Neuronal stem cell (in vitro differentiated cells): Measurements from ENCODE around the gene PLCH1.

ENCODE experiments used
- DNase-seq: peaks from one replicate; pipeline ENCODE4 v3.0.0-alpha.2; 2013; ENCODE audit warnings: low spot score
- H2AFZ ChIP-seq: one replicate; pipeline ENCODE4 v1.6.1; 2013; ENCODE audit warnings: mild to moderate bottlenecking, low read length, inconsistent platforms
- H2AK5ac ChIP-seq: 2 replicates; pipeline ENCODE4 v1.6.1; 2013; ENCODE audit warnings: low read depth, mild to moderate bottlenecking, inconsistent platforms, low read length, moderate library complexity, mixed read lengths
- H2BK120ac ChIP-seq: 2 replicates; pipeline ENCODE4 v1.6.1; 2013; ENCODE audit warnings: low read depth, mild to moderate bottlenecking, inconsistent platforms, low read length, moderate library complexity, mixed read lengths
- H2BK12ac ChIP-seq: one replicate; pipeline ENCODE4 v1.6.1; 2013; ENCODE audit warnings: low read length, inconsistent platforms
- H2BK15ac ChIP-seq: 2 replicates; pipeline ENCODE4 v1.6.1; 2013; ENCODE audit warnings: mild to moderate bottlenecking, low read length, inconsistent platforms, mixed read lengths
- H2BK5ac ChIP-seq: one replicate; pipeline ENCODE4 v1.6.1; 2013; ENCODE audit warnings: inconsistent platforms, mild to moderate bottlenecking, low read length, moderate library complexity
- H3K14ac ChIP-seq: one replicate; pipeline ENCODE4 v1.6.1; 2013; ENCODE audit warnings: low read length, inconsistent platforms
- H3K18ac ChIP-seq: 2 replicates; pipeline ENCODE4 v1.6.1; 2013; ENCODE audit warnings: low read length, inconsistent platforms
- H3K23ac ChIP-seq: 2 replicates; pipeline ENCODE4 v1.6.1; 2013; ENCODE audit warnings: low read depth, mild to moderate bottlenecking, mixed read lengths, low read length, inconsistent platforms; ENCODE audit not compliant: poor library complexity
- H3K27ac ChIP-seq: replicated peaks from 3 replicates; pipeline ENCODE4 v1.5.1; 2013; ENCODE audit warnings: low read length, inconsistent platforms
- H3K27me3 ChIP-seq, 3 experiments: 2 replicates each; pipeline ENCODE4 v1.6.1; 2013; ENCODE audit warnings: low read length in 3 of 3, mild to moderate bottlenecking in 2 of 3, inconsistent platforms in 1 of 3, low read depth in 1 of 3, mixed read lengths in 1 of 3, moderate library complexity in 1 of 3; ENCODE audit not compliant: control insufficient read depth in 3 of 3, insufficient read depth in 3 of 3
- H3K36me3 ChIP-seq, 2 donors: replicated peaks in 1 of 2; 2 replicates each; pipeline ENCODE4 v1.6.1; 2013; ENCODE audit warnings: low read length in 2 of 2; ENCODE audit not compliant: control insufficient read depth in 2 of 2, insufficient read depth in 2 of 2
- H3K4ac ChIP-seq: 2 replicates; pipeline ENCODE4 v1.6.1; 2013; ENCODE audit warnings: inconsistent platforms, mild to moderate bottlenecking, low read length, moderate library complexity
- H3K4me1 ChIP-seq, 2 donors: 1 replicate in 1 of 2; 2 replicates in 1 of 2; pipeline ENCODE4 v1.6.1; 2013; ENCODE audit warnings: low read length in 2 of 2, low read depth in 1 of 2; ENCODE audit not compliant: control insufficient read depth in 2 of 2, insufficient read depth in 1 of 2
- H3K4me2 ChIP-seq: one replicate; pipeline ENCODE4 v1.6.1; 2013; ENCODE audit warnings: mild to moderate bottlenecking, low read length, inconsistent platforms; ENCODE audit not compliant: insufficient read depth, poor library complexity, severe bottlenecking
- H3K4me3 ChIP-seq, 2 donors: 2 replicates each; pipeline ENCODE4 v1.5.1; 2013; ENCODE audit warnings: low read length in 2 of 2, mild to moderate bottlenecking in 2 of 2, inconsistent platforms in 1 of 2, moderate library complexity in 1 of 2
- H3K79me1 ChIP-seq: one replicate; pipeline ENCODE4 v1.6.1; 2013; ENCODE audit warnings: low read depth, mild to moderate bottlenecking, inconsistent platforms, low read length, moderate library complexity
- H3K9ac ChIP-seq: one replicate; pipeline ENCODE4 v1.6.1; 2013; ENCODE audit warnings: mild to moderate bottlenecking, low read depth, low read length, inconsistent platforms; ENCODE audit not compliant: poor library complexity
- H3K9me3 ChIP-seq, 2 donors: replicated peaks in 1 of 2; 2 replicates each; pipeline versions ENCODE3 to v1.6.1; 2013; ENCODE audit warnings: low read length in 2 of 2, mild to moderate bottlenecking in 2 of 2, inconsistent platforms in 1 of 2, low read depth in 1 of 2, mixed read lengths in 1 of 2, moderate library complexity in 1 of 2; ENCODE audit not compliant: control insufficient read depth in 2 of 2, insufficient read depth in 1 of 2
- H4K8ac ChIP-seq: one replicate; pipeline ENCODE4 v1.6.1; 2013; ENCODE audit warnings: low read depth, mild to moderate bottlenecking, inconsistent platforms, low read length, moderate library complexity
- H4K91ac ChIP-seq: one replicate; pipeline ENCODE4 v1.6.1; 2013; ENCODE audit warnings: low read length, low read depth, mild to moderate bottlenecking, inconsistent platforms; ENCODE audit not compliant: poor library complexity
- WGBS, 2 donors: extraction: QIAGEN DNeasy Blood & Tissue Kit; methylation state at CpG; one replicate each; pipeline ENCODE4 v1.1.7; 2013; ENCODE audit warnings: missing lambda C conversion rate in 2 of 2, mixed read lengths in 1 of 2; ENCODE audit not compliant: insufficient read length in 2 of 2, insufficient replicate concordance in 1 of 2; ENCODE audit errors: extremely low coverage in 2 of 2; 5-methylcytosine and 5-hydroxymethylcytosine counted together

Gene PLCH1

DNA sequence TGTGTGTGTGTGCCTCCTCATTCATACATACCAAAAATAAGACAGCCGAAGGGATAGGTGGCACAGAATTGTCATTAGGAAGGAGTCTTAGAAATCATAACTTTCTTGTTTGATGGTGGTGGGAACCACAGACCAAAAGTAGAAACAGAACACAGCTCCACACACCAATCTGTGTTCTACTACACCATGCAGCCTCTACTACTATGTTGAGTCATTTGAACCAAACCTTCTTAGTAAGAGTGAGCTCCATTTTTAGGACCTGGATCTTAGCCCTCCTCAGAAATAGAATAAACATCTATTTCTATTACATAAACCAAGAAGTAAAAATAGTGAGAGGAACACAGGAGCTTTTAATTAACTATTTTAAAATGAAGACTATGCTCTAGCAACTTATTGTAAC is 27.9 kb upstream of the PLCH1 start:
- Histone ChIP-seq H2BK15ac (no peak overlapping the region), H3K4ac (no peak overlapping the region), H3K14ac (no peak overlapping the region), H3K27ac (no peak overlapping the region), H3K18ac (no peak overlapping the region), H3K4me1 (no peaks in the 10 kb centered on the region), H4K91ac (no peak overlapping the region), H2BK12ac (no peak overlapping the region), H2BK5ac (no peak overlapping the region), H3K9me3 (peaks cover 4 to 13% of the 10 kb centered on the region in 2 donors), H3K4me2 (no peak overlapping the region), H3K36me3 (peaks cover 0 to 26% of the 10 kb centered on the region in 2 donors), H2AFZ (no peak overlapping the region), H4K8ac (no peak overlapping the region), H3K79me1 (no peaks in the 10 kb centered on the region), H3K23ac (no peak overlapping the region), H3K27me3 (no peaks in the 10 kb centered on the region), H2AK5ac (no peak overlapping the region), H3K9ac (no peak overlapping the region), H3K4me3 (no peak overlapping the region), H2BK120ac (no peak overlapping the region)
- DNase-seq = no peak
- WGBS, 2 donors = no CpG with 5 or more reads among the region's 1 CpG

DNA sequence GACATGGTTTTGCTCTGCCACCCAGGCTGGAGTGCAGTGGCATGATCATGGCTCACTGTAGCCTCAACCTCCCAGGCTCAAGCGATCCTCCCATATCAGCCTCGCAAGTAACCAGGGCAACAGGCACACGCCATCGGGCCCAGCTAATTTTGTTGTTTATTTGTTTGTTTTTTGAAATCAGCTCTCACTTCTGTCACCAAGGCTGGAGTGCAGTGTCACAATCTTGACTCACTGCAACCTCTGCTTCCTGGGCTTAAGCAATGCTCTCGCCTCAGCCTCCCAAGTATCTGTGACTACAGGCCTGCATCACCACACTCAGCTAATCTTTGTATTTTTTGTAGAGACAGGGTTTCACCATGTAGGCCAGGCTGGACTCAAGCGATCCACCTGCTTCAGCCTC is 26.3 kb upstream of the PLCH1 start:
- DNase-seq = no peak

DNA sequence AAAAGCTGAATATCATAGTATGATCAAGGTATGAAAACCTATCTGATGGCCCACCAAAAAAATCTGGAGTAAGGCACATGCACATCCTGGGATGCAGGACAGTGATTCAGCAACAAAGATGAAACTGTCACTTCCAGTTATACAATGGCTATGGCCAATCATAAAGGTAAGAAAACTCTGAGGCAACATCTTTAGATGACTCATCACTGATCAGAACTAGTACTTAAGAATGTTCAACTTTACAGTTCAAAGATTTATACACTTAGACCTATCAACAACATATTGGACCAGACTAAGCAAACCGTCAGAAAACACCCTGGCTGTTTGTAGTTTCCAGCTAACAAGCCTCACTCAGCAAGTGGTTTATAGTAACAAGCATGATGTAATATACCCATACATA is 21.3 kb upstream of the PLCH1 start:
- Histone ChIP-seq H2BK120ac (no peak overlapping the region), H2BK15ac (no peak overlapping the region), H2AK5ac (no peak overlapping the region), H3K9ac (no peak overlapping the region), H3K9me3 (peaks cover 4 to 13% of the 10 kb centered on the region in 2 donors), H3K79me1 (no peaks in the 10 kb centered on the region), H3K23ac (no peak overlapping the region), H2AFZ (no peak overlapping the region), H3K4me1 (no peaks in the 10 kb centered on the region), H3K27me3 (no peaks in the 10 kb centered on the region), H3K36me3 (peaks cover 0 to 31% of the 10 kb centered on the region in 2 donors), H3K4me2 (no peak overlapping the region), H3K14ac (no peak overlapping the region), H2BK5ac (no peak overlapping the region), H3K18ac (no peak overlapping the region), H3K4me3 (no peak overlapping the region), H3K27ac (no peak overlapping the region), H4K91ac (no peak overlapping the region), H2BK12ac (no peak overlapping the region), H3K4ac (no peak overlapping the region), H4K8ac (no peak overlapping the region)
- no peak for DNase-seq
- WGBS, 2 donors = no CpG with 5 or more reads among the region's 1 CpG

More for the DNA sequence above, 26.3 kb upstream of the PLCH1 start:
- no peak overlapping the region for H3K14ac ChIP-seq
- no peak overlapping the region for H3K4ac ChIP-seq
- no peak overlapping the region for H3K4me3 ChIP-seq
- no peaks in the 10 kb centered on the region for H3K4me1 ChIP-seq
- H3K23ac ChIP-seq = no peak overlapping the region
- H2BK120ac ChIP-seq = no peak overlapping the region
- H2BK5ac ChIP-seq = no peak overlapping the region
- no peak overlapping the region for H2AFZ ChIP-seq
- no peaks in the 10 kb centered on the region for H3K79me1 ChIP-seq
- WGBS, 2 donors = no CpG with 5 or more reads among the region's 6 CpGs
- H3K4me2 ChIP-seq = no peak overlapping the region
- H3K9me3 ChIP-seq = peaks cover 4 to 13% of the 10 kb centered on the region in 2 donors
- H4K8ac ChIP-seq = no peak overlapping the region
- H3K27ac ChIP-seq = no peak overlapping the region
- H3K27me3 ChIP-seq = no peaks in the 10 kb centered on the region
- no peak overlapping the region for H3K9ac ChIP-seq
- no peak overlapping the region for H2BK15ac ChIP-seq
- peaks cover 0 to 27% of the 10 kb centered on the region in 2 donors for H3K36me3 ChIP-seq
- no peak overlapping the region for H2BK12ac ChIP-seq
- H4K91ac ChIP-seq = no peak overlapping the region
- no peak overlapping the region for H2AK5ac ChIP-seq
- H3K18ac ChIP-seq = no peak overlapping the region

DNA sequence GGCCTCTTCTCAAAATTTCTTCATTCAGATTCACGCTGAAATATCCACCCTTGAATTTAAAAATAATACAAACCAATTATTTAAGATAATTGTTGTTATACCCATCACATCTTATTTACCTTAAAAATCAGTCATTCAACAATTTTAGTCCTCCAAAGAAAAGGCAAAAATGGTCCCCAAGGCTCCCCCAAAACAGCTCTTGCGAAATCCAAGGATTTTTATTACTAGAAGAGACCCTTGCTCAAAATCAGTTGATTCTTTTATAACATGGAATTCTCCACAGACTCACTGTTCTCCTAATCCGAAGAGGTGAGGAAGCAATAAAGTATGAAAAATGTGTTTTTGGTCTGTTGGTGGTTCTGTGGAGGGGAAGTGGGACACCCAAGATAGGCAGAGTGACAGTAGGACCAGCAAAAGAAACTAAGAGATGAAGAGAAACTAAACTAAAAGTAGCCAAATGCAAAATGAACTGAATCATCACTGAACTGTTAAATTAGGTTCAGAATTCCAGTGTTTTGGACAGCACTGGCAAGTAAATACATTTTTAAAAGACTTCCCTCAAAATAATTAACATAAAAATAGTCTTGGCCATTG is 19.1 kb upstream of the PLCH1 start:
- Histone ChIP-seq H4K91ac (no peak overlapping the region), H2BK12ac (no peak overlapping the region), H3K27ac (no peak overlapping the region), H3K9me3 (no peaks in the 10 kb centered on the region), H3K14ac (no peak overlapping the region), H4K8ac (no peak overlapping the region), H2BK5ac (no peak overlapping the region), H2AFZ (no peak overlapping the region), H3K9ac (no peak overlapping the region), H2AK5ac (no peak overlapping the region), H3K4me3 (no peak overlapping the region), H3K4me1 (no peaks in the 10 kb centered on the region), H3K27me3 (no peaks in the 10 kb centered on the region), H3K18ac (no peak overlapping the region), H3K36me3 (peaks cover 0 to 21% of the 10 kb centered on the region in 2 donors), H3K23ac (no peak overlapping the region), H2BK120ac (no peak overlapping the region), H2BK15ac (no peak overlapping the region), H3K79me1 (no peaks in the 10 kb centered on the region), H3K4ac (no peak overlapping the region), H3K4me2 (no peak overlapping the region)
- no CpG with 5 or more reads among the region's 3 CpGs for WGBS, 2 donors
- DNase-seq = no peak
